ENCODE results near the gene MOB4. TPM values are rescaled to one million over a fixed set of nuclear protein-coding genes. Genes with fewer than 3 reads are reported as not detected.
"Not testable (repeated sequence)": the region's sequence is repeated elsewhere in the genome, so short reads cannot be mapped to it uniquely, and the experiment has no call there.

MOB4 gene
- total RNA-seq, 1 donor from 2014 or later = 25.6 TPM

DNA sequence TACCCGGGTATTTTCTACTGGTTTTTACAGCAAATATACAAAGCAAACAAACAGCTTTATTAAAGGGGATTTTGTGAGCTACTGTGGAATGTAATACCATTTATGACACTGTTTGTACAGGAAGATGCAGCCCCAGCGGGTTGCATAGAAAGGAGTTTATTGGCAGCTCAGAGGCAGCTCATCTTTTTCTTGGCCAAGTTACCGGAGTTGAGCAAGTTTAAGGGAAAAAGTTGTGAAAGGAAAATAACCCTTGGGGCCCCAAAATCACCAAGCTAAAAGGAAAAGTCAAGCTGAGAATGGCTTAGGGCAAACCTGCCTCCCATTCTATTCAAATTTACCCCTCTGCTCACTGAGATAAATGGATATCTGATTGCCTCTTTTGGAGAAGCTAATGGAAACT lies 60.8 kb downstream of the MOB4 start:
- intact Hi-C loops (cut with DNase I) = no loop called here
- no peak for DNase-seq (ENCODE audit: low spot score)
- peak; percentile 96 for ATAC-seq

DNA sequence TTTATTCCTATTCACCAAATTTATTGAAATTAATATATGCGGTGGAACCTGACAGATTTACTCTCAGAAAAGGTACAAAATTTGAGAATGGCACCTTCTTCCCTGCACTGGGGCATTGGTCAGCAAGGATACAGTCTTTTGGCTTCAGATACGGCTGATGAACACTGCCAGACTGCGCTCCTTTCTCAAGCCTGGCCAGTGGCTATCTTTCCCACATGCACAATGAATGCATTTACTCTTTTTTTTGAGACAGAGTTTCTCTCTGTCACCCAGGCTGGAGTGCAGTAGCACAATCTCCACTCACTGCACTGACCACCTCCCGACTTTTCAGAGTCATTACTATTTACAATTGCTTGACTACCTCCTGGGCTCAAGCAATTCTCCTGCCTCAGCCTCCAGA lies 61.6 kb downstream of the MOB4 start:
- peak; percentile 78 for ATAC-seq
- intact Hi-C loops (cut with DNase I) = no loop called here

DNA sequence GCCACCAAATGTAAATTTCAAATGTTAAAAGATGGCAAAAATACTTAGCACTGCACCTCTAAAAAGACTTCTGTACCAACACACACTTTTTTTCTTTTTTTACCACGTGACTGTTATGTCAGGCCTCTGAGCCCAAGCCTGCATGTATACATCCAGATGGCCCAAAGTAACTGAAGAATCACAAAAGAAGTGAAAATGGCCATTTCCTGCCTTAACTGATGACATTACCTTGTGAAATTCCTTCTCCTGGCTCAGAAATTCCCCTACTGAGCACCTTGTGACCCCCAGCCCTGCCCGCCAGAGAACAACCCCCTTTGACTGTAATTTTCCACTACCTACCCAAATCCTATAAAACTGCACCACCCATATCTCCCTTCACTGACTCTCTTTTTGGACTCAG lies 62.4 kb downstream of the MOB4 start:
- ATAC-seq; DNase-seq (ENCODE audit: low spot score); intact Hi-C loops (cut with DNase I): not testable (repeated sequence)

More for the DNA sequence above, 61.6 kb downstream of the MOB4 start:
- DNase-seq (ENCODE audit: low spot score) = no peak

DNA sequence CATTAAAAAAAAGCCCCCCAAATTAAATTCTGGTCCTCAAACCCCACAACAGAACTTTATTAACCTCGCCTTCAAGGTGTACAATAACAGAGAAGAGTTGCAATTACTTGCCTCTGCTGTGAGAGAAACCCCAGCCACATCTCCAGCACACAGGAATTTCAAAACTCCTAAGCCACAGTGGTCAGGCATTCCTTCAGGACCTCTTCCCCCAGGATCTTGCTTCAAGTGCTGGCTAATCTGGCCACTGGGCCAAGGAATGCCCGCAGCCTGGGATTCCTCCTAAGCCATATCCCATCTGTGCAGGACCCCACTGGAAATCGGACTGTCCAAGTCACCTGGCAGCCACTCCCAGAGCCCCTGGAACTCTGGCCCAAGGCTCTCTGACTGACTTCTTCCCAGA lies 64.3 kb downstream of the MOB4 start:
- intact Hi-C loops (cut with DNase I); DNase-seq (ENCODE audit: low spot score); ATAC-seq: not testable (repeated sequence)

DNA sequence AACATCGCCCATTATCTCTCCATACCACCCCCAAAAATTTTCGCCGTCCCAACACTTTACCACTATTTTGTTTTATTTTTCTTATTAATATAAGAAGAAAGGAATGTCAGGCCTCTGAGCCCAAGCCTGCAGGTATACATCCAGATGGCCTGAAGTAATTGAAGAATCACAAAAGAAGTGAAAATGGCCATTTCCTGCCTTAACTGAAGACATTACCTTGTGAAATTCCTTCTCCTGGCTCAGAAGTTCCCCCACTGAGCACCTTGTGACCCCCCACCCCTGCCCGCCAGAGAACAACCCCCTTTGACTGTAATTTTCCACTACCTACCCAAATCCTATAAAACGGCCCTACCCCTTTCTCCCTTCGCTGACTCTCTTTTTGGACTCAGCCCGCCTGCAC lies 71.4 kb downstream of the MOB4 start:
- DNase-seq (ENCODE audit: low spot score); intact Hi-C loops (cut with DNase I); ATAC-seq: not testable (repeated sequence)

DNA sequence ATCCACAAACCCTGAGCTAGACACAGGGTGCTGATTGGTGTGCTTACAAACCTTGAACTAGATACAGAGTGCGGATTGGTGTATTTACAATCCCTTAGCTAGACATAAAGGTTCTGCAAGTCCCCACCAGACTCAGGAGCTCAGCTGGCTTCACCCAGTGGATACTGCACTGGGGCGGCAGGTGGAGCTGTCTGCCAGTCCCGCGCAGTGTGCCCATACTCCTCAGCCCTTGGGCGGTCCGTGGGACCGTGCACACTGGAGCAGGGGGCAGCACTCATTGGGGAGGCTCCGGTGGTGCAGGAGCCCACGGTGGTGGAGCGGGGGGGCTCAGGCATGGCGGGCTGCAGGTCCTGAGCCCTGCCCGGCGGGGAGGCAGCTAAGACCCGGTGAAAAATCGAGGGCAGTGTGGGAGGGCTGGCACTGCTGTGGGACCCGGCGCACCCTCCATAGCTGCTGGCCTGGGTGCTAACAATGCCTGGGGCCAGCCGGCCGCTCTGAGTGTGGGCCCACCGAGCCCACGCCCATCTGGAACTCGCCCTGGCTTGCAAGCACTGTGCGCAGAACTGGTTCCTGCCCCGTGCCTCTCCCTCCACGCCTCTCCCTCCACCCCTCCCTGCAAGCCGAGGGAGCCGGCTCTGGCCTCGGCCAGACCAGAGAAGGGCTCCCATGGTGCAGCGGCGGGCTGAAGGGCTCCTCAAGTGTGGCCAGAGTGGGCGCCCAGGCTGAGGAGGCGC lies 75.6 kb downstream of the MOB4 start:
- no peak for DNase-seq (ENCODE audit: low spot score)
- ATAC-seq = peak; percentile 17
- intact Hi-C loops (cut with DNase I) = no loop called here

DNA sequence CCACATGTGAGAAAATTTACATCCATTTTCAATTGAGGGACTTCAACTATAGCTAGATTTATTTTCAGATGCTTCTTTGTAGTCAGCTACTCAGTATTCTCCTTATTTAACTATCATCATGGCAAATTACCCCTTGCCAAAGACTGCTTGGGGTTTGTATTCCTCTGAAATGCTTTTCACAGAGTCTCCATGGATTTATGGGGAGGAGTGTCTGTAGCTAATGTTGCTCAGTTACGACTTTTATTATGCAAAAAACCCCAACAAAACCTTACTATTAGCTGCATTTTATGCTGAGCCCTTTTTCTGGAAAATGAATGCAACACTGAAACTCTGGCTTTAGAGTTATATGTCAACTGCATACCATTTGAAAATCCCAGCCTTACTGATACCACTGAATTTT lies 80.9 kb downstream of the MOB4 start:
- intact Hi-C loops (cut with DNase I) = no loop called here
- ATAC-seq (peak; percentile 62), DNase-seq (ENCODE audit: low spot score) (no peak)

DNA sequence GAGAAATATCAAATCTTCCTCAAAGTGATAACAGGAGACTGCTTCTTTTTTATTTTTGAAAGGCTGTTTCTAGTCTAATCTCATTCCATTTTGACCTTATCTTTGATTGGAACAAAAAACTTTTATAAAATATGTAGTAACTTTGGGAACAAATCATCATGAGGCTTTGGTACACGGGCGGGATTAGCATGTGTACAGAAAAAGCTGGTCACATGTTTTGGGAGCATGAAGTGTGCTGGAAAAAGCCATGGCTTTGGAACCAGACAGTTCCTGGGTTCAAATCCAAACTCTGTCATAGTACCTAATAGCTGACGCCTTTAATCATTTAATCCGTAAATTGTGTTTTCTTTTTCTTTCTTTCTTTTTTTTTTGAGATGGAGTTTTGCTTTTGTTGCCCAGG lies 81.3 kb downstream of the MOB4 start:
- DNase-seq (ENCODE audit: low spot score) (no peak), ATAC-seq (no peak)
- intact Hi-C loops (cut with DNase I) = no loop called here

DNA sequence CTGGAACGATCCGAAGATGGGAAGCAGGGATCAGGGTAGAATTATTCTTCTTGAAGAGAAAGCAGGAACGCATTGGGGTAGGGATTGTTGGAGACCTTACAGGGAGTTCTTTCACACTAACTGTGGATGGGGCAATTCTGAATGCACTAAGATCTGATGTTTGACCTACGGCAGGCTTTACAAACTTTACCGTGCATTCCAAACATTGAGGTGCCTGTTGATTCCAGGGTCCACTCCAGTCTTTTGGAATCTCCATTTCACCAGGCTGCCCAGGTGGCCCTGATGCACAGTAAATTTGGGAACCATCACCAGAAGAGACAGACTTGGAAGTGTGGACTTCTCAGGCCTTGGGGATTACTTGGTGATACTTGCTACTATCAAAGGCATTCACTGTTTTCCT lies 82.6 kb downstream of the MOB4 start:
- no peak for ATAC-seq
- no peak for DNase-seq (ENCODE audit: low spot score)
- intact Hi-C loops (cut with DNase I) = no loop called here

DNA sequence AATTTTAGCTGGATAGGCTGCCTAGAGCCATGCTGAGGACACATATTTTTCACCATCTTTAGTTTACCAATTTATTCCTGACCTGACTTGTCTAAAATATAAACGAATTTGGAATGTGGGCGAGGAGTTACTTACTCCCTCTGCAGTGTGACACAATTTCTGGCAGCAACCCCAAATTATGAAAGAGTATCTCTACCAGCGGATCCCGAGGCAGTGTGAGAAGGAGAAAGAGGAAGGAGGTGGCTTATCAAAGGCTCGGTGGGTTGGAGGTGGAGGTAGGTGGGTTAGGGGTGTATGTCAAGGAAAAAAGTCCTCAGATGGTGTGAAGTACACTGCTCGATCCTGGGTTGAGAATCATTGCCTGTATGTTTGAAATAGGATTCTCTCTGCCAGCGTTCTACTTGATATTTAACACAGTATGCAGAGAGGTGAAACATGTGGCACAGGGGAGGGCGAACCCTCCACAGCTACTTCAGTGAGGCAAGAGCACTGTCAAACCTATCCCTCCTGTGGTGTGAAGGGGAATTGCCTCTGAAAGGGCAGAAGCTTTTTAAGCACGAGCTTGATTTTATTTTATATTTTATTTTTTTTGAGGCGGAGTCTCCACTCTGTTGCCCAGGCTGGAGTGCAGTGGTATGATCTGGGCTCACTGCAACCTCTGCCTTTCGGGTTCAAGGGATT lies 83.6 kb downstream of the MOB4 start:
- ATAC-seq (peak; percentile 48), DNase-seq (ENCODE audit: low spot score) (no peak)
- intact Hi-C loops (cut with DNase I) = no loop called here

DNA sequence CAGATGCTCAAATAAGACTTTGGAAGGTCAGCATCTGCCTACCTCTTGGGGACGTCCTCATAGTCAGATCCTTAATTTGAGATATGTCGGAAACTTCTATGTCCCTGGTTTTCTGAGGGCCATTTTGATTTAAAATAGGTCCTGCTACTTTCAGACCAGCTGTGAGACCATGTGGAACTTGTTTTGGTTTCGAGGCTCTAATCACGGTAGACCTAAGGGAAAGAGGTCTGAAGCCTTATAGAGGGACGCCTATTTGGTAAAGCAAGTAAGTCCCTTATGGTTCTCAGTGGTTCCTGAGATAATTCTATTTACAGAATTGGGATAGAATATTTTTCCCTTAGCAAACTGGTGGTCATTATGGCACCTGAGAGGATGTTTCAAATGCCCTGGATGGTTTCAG lies 84.4 kb downstream of the MOB4 start:
- ATAC-seq (no peak), DNase-seq (ENCODE audit: low spot score) (no peak)
- intact Hi-C loops (cut with DNase I) = no loop called here

DNA sequence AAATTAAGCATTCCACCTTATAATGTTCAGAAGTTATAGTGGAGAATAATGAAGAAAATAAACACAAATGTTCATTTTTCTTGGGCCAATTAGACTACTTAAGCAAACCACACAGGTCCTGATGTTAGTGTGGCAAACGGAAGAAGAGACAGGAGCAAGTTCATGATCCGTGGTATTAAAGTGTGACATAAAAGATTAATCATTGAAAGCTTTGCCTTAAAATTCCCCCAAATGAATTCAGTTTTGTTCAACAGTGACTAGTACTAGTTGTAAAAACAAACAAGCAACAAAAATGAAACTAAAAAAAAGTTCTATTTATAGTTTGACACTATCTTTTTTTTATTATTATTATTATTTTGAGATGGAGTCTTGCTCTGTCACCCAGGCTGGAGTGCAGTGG lies 85.9 kb downstream of the MOB4 start:
- no peak for ATAC-seq
- intact Hi-C loops (cut with DNase I) = no loop called here
- DNase-seq (ENCODE audit: low spot score) = no peak

Other genes with a start within 250 kb of the MOB4 start
- gene ANKRD44, start 205.3 kb upstream of the MOB4 start, total RNA-seq = 77.8 TPM
- gene SF3B1, start 81.0 kb upstream of the MOB4 start, total RNA-seq = 330 TPM
- gene COQ10B, start 62.5 kb upstream of the MOB4 start, total RNA-seq = 19.1 TPM
- 136 TPM for gene HSPD1, start 16.2 kb upstream of the MOB4 start, total RNA-seq
- 60.4 TPM for gene HSPE1, start 15.7 kb upstream of the MOB4 start, total RNA-seq
- 47.7 TPM for gene RFTN2, start 159.5 kb downstream of the MOB4 start, total RNA-seq
- 3.1 TPM for gene MARS2, start 189.3 kb downstream of the MOB4 start, total RNA-seq